Uterus (tissue), 4 donors: ENCODE results near the gene UNC13D. TPM values are rescaled to one million over a fixed set of nuclear protein-coding genes. Genes with fewer than 3 reads are reported as not detected.

ENCODE experiments used
- DNase-seq, 2 donors: peaks; one replicate each; pipeline ENCODE4 v3.0.0-alpha.2; 2019 to 2020
- H3K27ac ChIP-seq, 2 donors: fragments of 200-600 bp; sonication (generic); 1 replicate in 1 of 2; 2 replicates in 1 of 2; pipeline ENCODE4 v1.5.1; 2016 to 2018
- H3K27me3 ChIP-seq, 2 donors: fragments of 200-600 bp; sonication (generic); one replicate each; pipeline ENCODE4 v1.5.1; 2018 to 2019; ENCODE audit warnings: control low read depth in 1 of 2
- H3K36me3 ChIP-seq, 2 donors: fragments of 200-600 bp; sonication (generic); one replicate each; pipeline ENCODE4 v1.5.1; 2019; ENCODE audit warnings: control low read depth in 1 of 2
- H3K4me1 ChIP-seq, 2 donors: fragments of 200-600 bp; sonication (generic); one replicate each; pipeline ENCODE4 v1.5.1; 2018 to 2019; ENCODE audit warnings: control low read depth in 1 of 2
- H3K4me3 ChIP-seq, 2 donors: fragments of 200-600 bp; sonication (generic); 1 replicate in 1 of 2; 2 replicates in 1 of 2; pipeline ENCODE4 v1.5.1; 2018 to 2019; ENCODE audit warnings: mild to moderate bottlenecking in 1 of 2
- H3K9me3 ChIP-seq, 2 donors: fragments of 200-600 bp; sonication (generic); one replicate each; pipeline ENCODE4 v1.5.1; 2019; ENCODE audit warnings: control low read depth in 1 of 2
- CTCF ChIP-seq, 4 experiments: fragments of 200-600 bp in 2 of 4; fragments of 450-650 bp in 2 of 4; sonication (generic) in 2 of 4; IDR thresholded peaks; one replicate each; pipeline ENCODE4 v1.5.1; 2016 to 2019; ENCODE audit warnings: antibody characterized with exemption in 4 of 4, mild to moderate bottlenecking in 2 of 4, moderate library complexity in 1 of 4
- POLR2A ChIP-seq, 2 donors: fragments of 450-650 bp; IDR thresholded peaks; one replicate each; pipeline ENCODE4 v1.6.1; 2016; ENCODE audit warnings: antibody characterized with exemption in 2 of 2, mild to moderate bottlenecking in 1 of 2, moderate library complexity in 1 of 2
- intact Hi-C: fragments of 100-400 bp; cut with DNase I; formaldehyde crosslinking; loops from one replicate; pipeline ENCODE4 v1.15.1; 2023; ENCODE audit warnings: low total_unique reads
- total RNA-seq, 4 donors: library from RNA; depleted of rRNA in 3 of 4; stranded (reverse); fragments of >200 nt in 3 of 4; gene quantifications; one replicate each; pipeline versions ENCODE4 v1.1.0 to v1.2.4, GENCODE V29; 2014 to 2023
- donor health status: DM: yes; HTN: yes; CAD: no.

Gene UNC13D
- total RNA-seq, 4 donors from 2014 or later, result 1.2 to 32.7 (median 11.8) TPM

- intact Hi-C loops, result no loop called here
- H3K4me1 ChIP-seq, result peaks cover 0 to 8% of the 10 kb centered on the region in 2 donors
- no peaks in the 10 kb centered on the region for H3K27me3 ChIP-seq
- TF ChIP-seq CTCF (IDR thresholded peaks at IDR 0.05), result no peak
- TF ChIP-seq POLR2A (IDR thresholded peaks at IDR 0.05), result no peak
- no peak overlapping the region for H3K4me3 ChIP-seq
- no peaks in the 10 kb centered on the region for H3K36me3 ChIP-seq
- peak overlapping the region; percentile 72 to 81 for H3K27ac ChIP-seq
- H3K9me3 ChIP-seq, result no peaks in the 10 kb centered on the region
- no peak for DNase-seq
Observed at GRCh38 chr17:75808549-75808904, 35.7 kb downstream of the UNC13D start.

GRCh38 chr17:75807861-75808260 lies 36.3 kb downstream of the UNC13D start:
- peaks cover 0 to 8% of the 10 kb centered on the region in 2 donors for H3K4me1 ChIP-seq
- DNase-seq, result no peak
- TF ChIP-seq CTCF (IDR thresholded peaks at IDR 0.05), result no peak
- no peak for TF ChIP-seq POLR2A (IDR thresholded peaks at IDR 0.05)
- H3K27ac ChIP-seq, result peak overlapping the region; percentile 72 to 81
- H3K36me3 ChIP-seq, result no peaks in the 10 kb centered on the region
- intact Hi-C loops, result no loop called here
- H3K27me3 ChIP-seq, result no peaks in the 10 kb centered on the region
- no peak overlapping the region for H3K4me3 ChIP-seq
- H3K9me3 ChIP-seq, result no peaks in the 10 kb centered on the region

- DNase-seq, result no peak
- no peaks in the 10 kb centered on the region for H3K9me3 ChIP-seq
- H3K36me3 ChIP-seq, result no peaks in the 10 kb centered on the region
- H3K27ac ChIP-seq, result no peak overlapping the region
- no peak for TF ChIP-seq POLR2A (IDR thresholded peaks at IDR 0.05)
- no peak for TF ChIP-seq CTCF (IDR thresholded peaks at IDR 0.05)
- H3K4me1 ChIP-seq, result peaks cover 0 to 8% of the 10 kb centered on the region in 2 donors
- H3K4me3 ChIP-seq, result no peak overlapping the region
- no peaks in the 10 kb centered on the region for H3K27me3 ChIP-seq
- intact Hi-C loops, result no loop called here
Observed at GRCh38 chr17:75806822-75807500, 37.2 kb downstream of the UNC13D start.

- no peak for TF ChIP-seq CTCF (IDR thresholded peaks at IDR 0.05)
- no peak for TF ChIP-seq POLR2A (IDR thresholded peaks at IDR 0.05)
- intact Hi-C loops, result no loop called here
- no peaks in the 10 kb centered on the region for H3K27me3 ChIP-seq
- no peak overlapping the region for H3K27ac ChIP-seq
- H3K9me3 ChIP-seq, result no peaks in the 10 kb centered on the region
- H3K36me3 ChIP-seq, result no peaks in the 10 kb centered on the region
- DNase-seq, result no peak
- no peak overlapping the region for H3K4me3 ChIP-seq
- H3K4me1 ChIP-seq, result peaks cover 0 to 4% of the 10 kb centered on the region in 2 donors
Observed at GRCh38 chr17:75803883-75804282, 40.3 kb downstream of the UNC13D start.

DNA sequence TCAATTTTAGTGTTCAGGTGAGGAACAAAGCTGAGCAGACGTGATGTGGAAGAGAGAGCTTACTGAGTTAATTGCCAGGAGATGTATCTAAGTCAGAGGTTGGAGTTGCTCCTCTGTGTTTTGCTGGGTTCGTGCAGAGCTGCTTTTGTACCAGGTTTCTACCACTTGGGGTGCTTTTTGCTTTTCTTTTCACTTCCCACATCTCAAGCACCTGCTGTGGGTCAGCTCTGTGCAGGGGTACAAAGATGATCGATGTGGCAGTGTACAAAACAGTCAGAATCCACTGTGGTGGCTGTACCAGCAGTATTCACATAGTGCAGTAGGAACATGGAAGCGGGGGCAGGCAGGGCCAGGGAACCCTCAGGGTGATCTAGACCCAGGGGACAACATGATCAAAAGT lies 44.8 kb downstream of the UNC13D start:
- Histone ChIP-seq H3K4me3 (no peak overlapping the region), H3K4me1 (no peaks in the 10 kb centered on the region), H3K36me3 (no peaks in the 10 kb centered on the region), H3K9me3 (no peaks in the 10 kb centered on the region), H3K27me3 (no peaks in the 10 kb centered on the region), H3K27ac (no peak overlapping the region)
- DNase-seq, result no peak
- intact Hi-C loops, result no loop called here
- TF ChIP-seq POLR2A (IDR thresholded peaks at IDR 0.05) (no peak), CTCF (IDR thresholded peaks at IDR 0.05) (no peak)
